G401 (cell line): Measurements from ENCODE around the gene DUSP22. TPM values are rescaled to one million over a fixed set of nuclear protein-coding genes. Genes with fewer than 3 reads are reported as not detected.
"Not testable (repeated sequence)": the region's sequence is repeated elsewhere in the genome, so short reads cannot be mapped to it uniquely, and the experiment has no call there.

Experiments
- DNase-seq: peaks from one replicate; pipeline ENCODE4 v3.0.0-alpha.2; 2015; ENCODE audit warnings: low spot score
- in situ Hi-C: cut with HindIII; loops from 2 replicates; pipeline ENCODE4 v1.10.0; 2016; ENCODE audit warnings: low sequenced_read_pairs, mixed read lengths
- total RNA-seq: library from RNA; depleted of rRNA; stranded (reverse); fragments of >200 nt; shearing (Covaris generic); gene quantifications from 2 replicates; pipeline ENCODE4 v1.2.3, GENCODE V29; 2014

The DUSP22 gene
- total RNA-seq, 1 experiment from 2014 or later: 16.9 TPM

DNA sequence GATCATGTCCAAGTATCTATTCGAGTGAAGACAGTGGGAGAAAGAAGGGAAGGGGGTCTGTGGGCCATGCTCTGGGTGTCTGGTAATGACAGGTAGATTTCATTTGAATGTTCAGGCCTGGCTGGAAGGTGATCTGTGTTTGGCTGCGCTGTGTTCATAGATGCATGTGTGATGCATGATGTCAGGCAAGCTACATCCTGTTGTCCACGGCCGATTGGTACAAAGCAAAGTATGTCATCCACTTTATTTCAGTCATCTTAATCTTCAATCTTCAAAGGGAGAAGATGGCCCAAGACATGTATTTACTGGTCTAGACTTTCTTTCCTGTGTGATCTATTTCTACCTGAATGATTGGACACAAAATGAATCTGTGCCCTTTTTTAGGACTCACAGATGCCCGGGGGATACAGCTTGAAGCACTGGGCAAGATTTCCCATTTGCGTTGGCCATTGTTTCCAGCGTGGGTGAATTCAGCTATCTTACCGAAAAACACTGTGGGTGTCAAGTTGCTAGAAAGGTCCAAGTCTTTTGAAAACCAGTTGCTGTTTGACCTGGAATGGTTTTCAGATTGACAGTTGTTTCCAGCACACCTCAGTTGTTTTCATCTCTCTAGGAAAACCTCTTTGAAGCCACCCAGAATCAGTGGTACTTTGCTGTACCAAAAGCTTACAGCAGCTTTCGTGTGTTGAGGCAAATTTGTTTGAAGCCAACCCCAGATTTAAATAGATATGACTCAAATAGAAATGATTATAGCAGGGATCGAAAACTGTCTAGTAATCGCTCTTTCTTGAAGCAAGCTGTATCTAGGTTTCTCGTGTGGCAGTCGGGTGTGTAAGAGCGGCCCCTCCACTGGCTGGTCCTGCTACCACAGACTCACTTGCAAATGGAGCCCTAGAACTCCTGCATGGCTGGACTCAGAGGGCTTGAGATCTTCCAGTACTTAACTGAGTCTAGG, 27.2 kb downstream of the DUSP22 start:
- in situ Hi-C loops: no loop called here
- no peak for DNase-seq

DNA sequence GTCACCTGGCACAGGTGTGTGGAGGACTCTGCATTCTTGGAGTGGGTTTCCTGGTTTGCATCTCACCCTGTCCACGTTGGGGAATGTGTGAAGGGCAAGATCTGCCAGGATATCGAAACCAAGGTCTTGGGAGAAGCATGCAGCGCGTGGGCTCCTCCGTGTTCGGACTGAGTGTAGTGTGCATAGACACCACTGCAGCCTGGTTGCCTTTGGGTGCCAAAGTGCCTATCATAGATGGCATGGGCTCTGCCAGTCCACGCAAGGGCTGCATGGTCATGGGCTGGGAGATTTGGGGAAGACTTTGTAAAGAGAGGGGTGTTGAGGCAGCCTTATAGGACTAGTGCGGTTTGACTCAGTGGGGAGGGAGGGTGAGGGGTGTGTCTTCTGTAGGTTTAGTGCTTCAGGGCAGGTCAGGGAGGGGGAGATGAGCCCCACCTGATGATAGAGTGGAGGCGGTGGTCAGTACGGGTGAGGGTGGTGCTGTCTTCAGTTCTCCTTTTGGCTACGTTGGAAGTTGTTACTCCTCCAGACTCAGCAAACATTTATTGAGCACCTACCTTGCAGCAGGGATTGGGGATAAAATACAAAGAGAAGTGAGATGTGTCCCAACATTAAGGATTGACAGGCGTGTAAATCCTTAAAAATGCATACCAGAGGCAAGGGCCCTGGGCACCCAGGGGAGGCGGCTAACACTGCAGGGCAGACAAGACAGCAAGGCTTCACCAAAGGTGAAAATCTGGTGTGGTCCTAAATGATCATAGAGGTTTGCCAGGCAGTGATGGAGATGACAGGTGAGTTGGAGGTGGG, 28.3 kb downstream of the DUSP22 start:
- DNase-seq: no peak
- in situ Hi-C loops: no loop called here

- in situ Hi-C loops: no loop called here
- DNase-seq: no peak
Measured at GRCh38 chr6:321158-321438, 28.8 kb downstream of the DUSP22 start.

DNA sequence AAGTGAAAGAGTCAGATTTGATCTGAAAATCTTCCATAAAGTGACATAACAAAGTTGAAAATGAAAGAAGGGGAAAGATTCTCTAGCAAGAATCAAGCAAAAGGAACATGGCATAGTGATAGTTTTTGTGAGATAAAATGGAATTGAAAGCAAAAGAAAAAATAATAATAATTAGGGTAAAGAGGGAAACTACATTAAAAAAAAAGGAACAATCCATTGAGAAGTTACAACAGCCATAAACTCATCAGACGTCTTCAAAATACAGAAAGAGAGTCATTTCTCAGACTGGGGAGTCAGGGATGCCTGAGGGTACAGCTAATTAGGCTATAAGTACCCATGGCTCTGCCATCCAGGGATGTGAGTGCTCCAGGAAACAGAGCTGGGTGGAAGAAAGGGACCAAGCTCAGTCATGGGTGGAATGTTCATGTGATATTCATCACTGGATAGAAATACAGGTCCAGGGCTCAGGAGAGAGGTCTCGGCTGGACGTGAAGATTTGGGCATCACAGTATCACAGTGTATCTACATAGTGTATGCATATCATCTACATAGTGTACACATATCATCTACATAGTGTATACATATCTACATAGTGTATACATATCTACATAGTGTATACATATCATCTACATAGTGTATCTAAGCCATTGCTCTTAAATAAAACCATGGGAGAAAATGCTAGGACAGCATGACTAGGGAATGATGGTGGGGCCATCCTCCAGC, 29.4 kb downstream of the DUSP22 start:
- no peak for DNase-seq
- in situ Hi-C loops: no loop called here

DNA sequence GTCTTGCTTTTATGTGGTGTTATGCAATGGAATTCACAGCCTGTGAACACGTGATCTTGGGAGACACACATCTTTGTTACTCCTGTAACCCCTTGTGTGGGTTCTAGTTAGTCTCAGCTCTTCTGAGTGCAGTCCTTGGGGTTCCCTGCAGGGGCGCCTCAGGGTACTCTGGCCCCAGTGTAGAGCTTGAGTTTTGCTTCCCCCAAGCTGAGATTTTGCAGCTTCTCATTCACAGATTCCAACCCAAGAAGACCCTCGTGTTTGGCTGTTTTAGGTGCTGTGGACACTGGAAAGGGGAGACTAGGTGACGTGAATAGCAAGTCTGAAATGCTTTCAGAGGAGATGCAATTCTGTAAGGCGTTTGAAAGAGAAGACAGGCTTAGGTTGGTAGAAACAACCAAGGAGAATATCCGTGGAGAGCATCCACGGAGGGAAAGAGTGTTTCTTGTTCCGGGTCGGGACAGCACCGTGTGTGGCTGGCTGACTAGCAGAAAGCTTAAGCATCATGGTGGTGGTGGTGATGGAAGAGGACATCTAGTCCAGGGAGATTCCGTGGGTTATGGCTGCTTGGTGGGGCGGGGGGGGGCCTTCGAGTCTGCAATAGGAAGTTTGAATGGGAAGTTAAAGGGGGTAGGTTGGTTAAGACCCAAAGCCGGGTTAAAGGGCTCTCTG, 30.1 kb downstream of the DUSP22 start:
- in situ Hi-C loops: no loop called here
- no peak for DNase-seq

- in situ Hi-C loops: no loop called here
- DNase-seq: no peak
Measured at GRCh38 chr6:322940-323729, 30.8 kb downstream of the DUSP22 start.

- in situ Hi-C loops: no loop called here
- no peak for DNase-seq
Measured at GRCh38 chr6:323730-324088, 31.4 kb downstream of the DUSP22 start.

- DNase-seq: no peak
- in situ Hi-C loops: no loop called here
Measured at GRCh38 chr6:324116-324728, 31.9 kb downstream of the DUSP22 start.

DNA sequence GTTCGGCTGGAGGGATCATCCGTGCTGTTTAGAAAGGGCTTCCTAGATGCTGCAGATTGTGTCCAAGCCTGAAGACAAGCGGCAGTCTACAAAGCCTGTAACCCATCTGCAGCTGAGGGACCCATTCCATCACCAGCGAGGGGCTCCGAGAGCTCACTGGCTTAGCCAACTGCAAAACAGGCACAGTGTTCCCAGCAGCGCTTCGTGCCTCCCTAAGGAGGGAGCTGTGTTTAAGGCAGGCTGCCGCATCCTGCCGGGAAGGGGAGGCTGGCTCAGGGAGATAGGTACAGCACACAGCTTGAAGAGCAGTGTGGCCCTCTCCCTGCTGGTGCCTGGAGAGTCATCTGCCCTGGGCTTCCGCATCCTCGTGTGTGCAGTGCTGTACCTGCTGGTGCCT, 32.4 kb downstream of the DUSP22 start:
- DNase-seq: no peak
- in situ Hi-C loops: no loop called here

GRCh38 chr6:325161-325860, 33.0 kb downstream of the DUSP22 start:
- DNase-seq, in situ Hi-C loops: not testable (repeated sequence)

GRCh38 chr6:326066-326465, 33.8 kb downstream of the DUSP22 start:
- in situ Hi-C loops, DNase-seq: not testable (repeated sequence)

DNA sequence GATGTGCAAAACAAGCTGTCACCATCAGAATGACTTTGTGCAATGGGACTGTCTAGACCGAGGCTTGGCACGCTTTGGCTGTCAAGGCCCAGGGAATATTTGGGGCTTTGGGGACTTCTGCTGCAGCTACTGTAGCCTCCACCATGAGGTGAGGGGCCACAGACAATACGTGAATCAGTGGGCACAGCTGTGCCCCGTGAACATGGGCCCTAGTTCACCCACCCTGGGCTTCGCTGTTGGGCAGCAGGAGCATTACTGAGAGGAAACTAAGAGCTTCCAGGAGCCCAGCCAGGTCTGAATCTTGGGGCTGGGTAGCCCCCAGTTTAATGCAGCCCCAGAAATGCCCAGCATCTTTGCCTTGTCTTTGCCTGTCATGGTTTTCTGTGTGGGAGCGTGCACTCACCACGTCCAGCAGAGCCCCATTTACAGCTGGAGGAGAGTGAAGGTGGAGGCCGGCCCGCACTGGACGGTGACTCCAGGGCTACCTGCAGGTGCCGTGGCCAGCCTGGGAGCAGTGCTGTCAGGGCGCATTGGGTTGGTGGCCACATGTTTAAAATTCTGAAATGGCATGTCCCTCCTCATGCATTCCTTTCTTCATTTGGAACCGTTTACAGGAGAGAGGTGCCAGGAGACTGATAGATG, 34.7 kb downstream of the DUSP22 start:
- in situ Hi-C loops: no loop called here
- no peak for DNase-seq

DNA sequence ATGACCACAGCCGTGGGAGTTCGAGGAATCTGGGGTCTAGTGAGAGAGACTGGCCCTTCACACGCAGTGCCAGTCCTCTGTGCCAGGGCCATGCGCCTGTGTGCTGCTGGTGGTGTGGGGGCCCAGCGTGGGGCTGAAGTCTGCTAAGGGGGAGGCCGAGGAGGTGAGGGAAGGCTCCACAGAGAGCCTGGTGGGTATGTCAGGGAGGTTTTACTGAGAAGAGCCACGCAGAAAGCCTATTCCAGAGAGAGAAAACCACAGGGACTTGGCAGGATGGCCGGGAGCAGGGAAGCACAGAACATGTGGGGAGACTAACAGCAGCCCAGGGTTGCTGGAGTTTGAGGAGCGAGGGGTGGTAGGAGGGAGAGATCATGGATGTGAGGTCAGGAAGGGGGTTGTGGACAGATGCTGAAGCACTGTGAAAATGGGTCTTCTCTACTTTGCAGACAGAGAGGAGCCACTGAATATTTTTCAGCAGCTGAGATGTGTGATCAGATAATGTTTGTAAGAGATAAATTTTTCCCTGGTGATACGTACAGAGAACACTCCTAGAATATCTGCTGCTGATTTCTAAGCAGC, 35.3 kb downstream of the DUSP22 start:
- DNase-seq: no peak
- in situ Hi-C loops: no loop called here

- DNase-seq: no peak
- in situ Hi-C loops: no loop called here
Measured at GRCh38 chr6:328136-328670, 35.9 kb downstream of the DUSP22 start.

GRCh38 chr6:328924-329323, 36.6 kb downstream of the DUSP22 start:
- no peak for DNase-seq
- in situ Hi-C loops: no loop called here

DNA sequence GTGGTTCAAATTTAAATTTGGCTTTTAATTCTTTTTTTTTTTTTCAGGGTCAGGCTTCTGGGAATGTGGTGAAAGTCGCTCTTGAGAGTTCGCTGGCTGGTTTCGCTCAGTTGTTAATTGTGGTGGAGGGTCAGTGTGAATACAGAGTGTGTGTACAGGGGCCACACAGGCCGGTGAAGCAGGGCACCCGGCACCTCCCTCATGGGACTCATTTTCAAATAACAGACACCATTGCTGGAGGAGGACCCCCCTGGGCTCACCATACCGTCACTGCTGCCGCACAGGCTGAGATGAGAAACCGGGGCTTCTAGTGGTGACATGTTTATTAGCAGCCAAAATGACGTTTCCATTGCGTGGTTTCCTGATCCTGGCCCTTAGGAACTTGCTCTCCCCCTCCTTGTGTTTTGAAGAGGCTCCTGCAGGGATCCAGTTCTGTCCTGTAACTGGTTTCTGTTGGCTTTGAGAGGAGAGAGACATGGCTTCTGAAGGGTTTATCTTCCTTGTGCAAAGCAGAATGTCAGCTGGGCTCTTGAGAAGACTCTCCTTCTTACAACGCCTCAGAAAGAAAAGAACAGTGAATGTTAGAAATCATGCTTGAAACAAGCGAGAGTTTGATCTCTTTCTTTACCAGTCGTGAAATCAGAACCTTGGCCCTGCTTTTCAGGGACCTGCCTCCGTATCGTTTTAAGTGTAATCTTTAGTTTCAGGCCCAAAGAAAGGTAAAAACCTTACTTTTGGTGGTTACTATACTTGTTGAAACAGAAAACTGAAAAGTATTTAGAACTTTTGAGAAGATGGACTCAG, 37.8 kb downstream of the DUSP22 start:
- DNase-seq: no peak
- in situ Hi-C loops: no loop called here
